OCI-LY1 (cell line): ENCODE data around the gene NOX5.

Source experiments
- H2AFZ ChIP-seq: fragments of 200-600 bp; sonication (generic), shearing (Covaris generic); 2 replicates; pipeline ENCODE4 v1.6.0; 2014; ENCODE audit warnings: antibody characterized with exemption, mild to moderate bottlenecking, low read length
- H3F3A ChIP-seq: fragments of 200-600 bp; sonication (generic), shearing (Covaris generic); 2 replicates; pipeline ENCODE4 v1.6.0; 2014; ENCODE audit warnings: mild to moderate bottlenecking, antibody characterized with exemption, low read length, moderate library complexity; ENCODE audit not compliant: insufficient read depth
- H3K27ac ChIP-seq: fragments of 200-600 bp; sonication (generic); 2 replicates; pipeline ENCODE4 v1.5.1; 2014; ENCODE audit warnings: low read length, mixed run types, mild to moderate bottlenecking, low read depth; ENCODE audit not compliant: poor library complexity, severe bottlenecking
- H3K27me3 ChIP-seq: fragments of 200-600 bp; sonication (generic); 2 replicates; pipeline ENCODE4 v1.6.0; 2014; ENCODE audit warnings: antibody characterized with exemption, mild to moderate bottlenecking, low read length, moderate library complexity; ENCODE audit not compliant: insufficient read depth
- H3K36me3 ChIP-seq: fragments of 200-600 bp; sonication (generic); 2 replicates; pipeline ENCODE4 v1.6.1; 2014; ENCODE audit warnings: mild to moderate bottlenecking, antibody characterized with exemption, low read length, moderate library complexity, mixed read lengths; ENCODE audit not compliant: insufficient read depth
- H3K4me1 ChIP-seq: fragments of 200-600 bp; sonication (generic); 2 replicates; pipeline ENCODE4 v1.5.1; 2014; ENCODE audit warnings: mild to moderate bottlenecking, low read length, moderate library complexity; ENCODE audit not compliant: insufficient read depth, severe bottlenecking
- H3K4me2 ChIP-seq: fragments of 200-600 bp; sonication (generic), shearing (Covaris generic); 2 replicates; pipeline ENCODE4 v1.6.1; 2014; ENCODE audit warnings: low read length
- H3K4me3 ChIP-seq: fragments of 200-600 bp; sonication (generic); 2 replicates; pipeline ENCODE4 v1.5.1; 2014; ENCODE audit warnings: low read length, low read depth, mild to moderate bottlenecking, mixed read lengths; ENCODE audit not compliant: poor library complexity, severe bottlenecking
- H3K79me2 ChIP-seq: fragments of 200-600 bp; shearing (Covaris generic); 2 replicates; pipeline ENCODE4 v1.6.1; 2016; ENCODE audit warnings: mixed run types, low read length, mixed read lengths; ENCODE audit not compliant: insufficient read depth
- H3K9ac ChIP-seq: fragments of 200-600 bp; sonication (generic), shearing (Covaris generic); 2 replicates; pipeline ENCODE4 v1.6.1; 2014; ENCODE audit warnings: mild to moderate bottlenecking, low read length, mixed read lengths
- H3K9me2 ChIP-seq: fragments of 200-600 bp; sonication (generic), shearing (Covaris generic); 2 replicates; pipeline ENCODE4 v1.6.1; 2014; ENCODE audit warnings: low read depth, mild to moderate bottlenecking, low read length, mixed read lengths
- H3K9me3 ChIP-seq: fragments of 200-600 bp; shearing (Covaris generic); 2 replicates; pipeline ENCODE4 v1.6.1; 2014; ENCODE audit warnings: low read length, mixed read lengths
- H4K20me1 ChIP-seq: fragments of 200-600 bp; sonication (generic), shearing (Covaris generic); 2 replicates; pipeline ENCODE4 v1.6.0; 2016; ENCODE audit warnings: mild to moderate bottlenecking, low read length; ENCODE audit not compliant: insufficient read depth
- CTCF ChIP-seq: fragments of 200-600 bp; sonication (generic), shearing (Covaris generic); IDR thresholded peaks from 2 replicates; pipeline ENCODE4 v1.5.1; 2017; ENCODE audit warnings: mild to moderate bottlenecking, antibody characterized with exemption, low read length, moderate library complexity, mixed read lengths
- EZH2 ChIP-seq: fragments of 200-600 bp; sonication (generic), shearing (Covaris generic); IDR thresholded peaks from 2 replicates; pipeline ENCODE4 v1.8.0; 2017; ENCODE audit warnings: borderline replicate concordance, mixed run types, mild to moderate bottlenecking, antibody characterized with exemption, low read length, moderate library complexity, mixed read lengths

The NOX5 gene

GRCh38 chr15:69042531-69042930, 28.0 kb downstream of the NOX5 start:
- H3K9ac ChIP-seq: no peak overlapping the region
- H3K27me3 ChIP-seq: peaks cover 3% of the 10 kb centered on the region; the same call in 1 of the 2 replicates
- H3F3A ChIP-seq: no peaks in the 10 kb centered on the region
- H3K4me2 ChIP-seq: no peak overlapping the region
- H3K79me2 ChIP-seq: no peaks in the 10 kb centered on the region
- no peaks in the 10 kb centered on the region for H3K9me3 ChIP-seq
- no peak overlapping the region for H3K27ac ChIP-seq
- H2AFZ ChIP-seq: no peak overlapping the region
- no peaks in the 10 kb centered on the region for H4K20me1 ChIP-seq
- H3K36me3 ChIP-seq: no peaks in the 10 kb centered on the region
- H3K4me1 ChIP-seq: no peaks in the 10 kb centered on the region
- no peak for TF ChIP-seq EZH2
- no peak for TF ChIP-seq CTCF
- H3K9me2 ChIP-seq: no peaks in the 10 kb centered on the region
- H3K4me3 ChIP-seq: no peak overlapping the region

GRCh38 chr15:69045802-69046201, 31.3 kb downstream of the NOX5 start:
- TF ChIP-seq EZH2: no peak
- no peak for TF ChIP-seq CTCF

GRCh38 chr15:69046781-69047180, 32.3 kb downstream of the NOX5 start:
- H3K27me3 ChIP-seq: peaks cover 3% of the 10 kb centered on the region; the same call in 1 of the 2 replicates
- H3K4me3 ChIP-seq: no peak overlapping the region
- H3K79me2 ChIP-seq: no peaks in the 10 kb centered on the region
- H3K9me3 ChIP-seq: no peaks in the 10 kb centered on the region
- no peaks in the 10 kb centered on the region for H3K36me3 ChIP-seq
- no peak for TF ChIP-seq CTCF
- no peak for TF ChIP-seq EZH2
- no peak overlapping the region for H3K9ac ChIP-seq
- no peaks in the 10 kb centered on the region for H4K20me1 ChIP-seq
- no peaks in the 10 kb centered on the region for H3K4me1 ChIP-seq
- H3K9me2 ChIP-seq: no peaks in the 10 kb centered on the region
- no peak overlapping the region for H3K27ac ChIP-seq
- no peaks in the 10 kb centered on the region for H3F3A ChIP-seq
- no peak overlapping the region for H2AFZ ChIP-seq
- H3K4me2 ChIP-seq: no peak overlapping the region

More at GRCh38 chr15:69045802-69046201, 31.3 kb downstream of the NOX5 start:
- Histone ChIP-seq H3K36me3 (no peaks in the 10 kb centered on the region), H2AFZ (no peak overlapping the region), H3K79me2 (no peaks in the 10 kb centered on the region), H3F3A (no peaks in the 10 kb centered on the region), H3K27ac (no peak overlapping the region), H3K9me3 (no peaks in the 10 kb centered on the region), H3K9ac (no peak overlapping the region), H3K4me3 (no peak overlapping the region), H3K4me1 (no peaks in the 10 kb centered on the region), H3K27me3 (peaks cover 3% of the 10 kb centered on the region; the same call in 1 of the 2 replicates), H3K9me2 (no peaks in the 10 kb centered on the region), H4K20me1 (no peaks in the 10 kb centered on the region), H3K4me2 (no peak overlapping the region)
